ENCODE measurements around the gene MGMT. TPM values are rescaled to one million over a fixed set of nuclear protein-coding genes. Genes with fewer than 3 reads are reported as not detected.

Gene MGMT
- total RNA-seq, 3 donors from 2014 or later, result 34.1 to 57.8 (median 46.7) TPM

GRCh38 chr10:129695671-129696070 lies 228.6 kb downstream of the MGMT start:
- no peak for TF ChIP-seq POLR2AphosphoS5 (IDR thresholded peaks at IDR 0.05)
- no peak for TF ChIP-seq POLR2A (IDR thresholded peaks at IDR 0.05)
- TF ChIP-seq, protein P1, sequence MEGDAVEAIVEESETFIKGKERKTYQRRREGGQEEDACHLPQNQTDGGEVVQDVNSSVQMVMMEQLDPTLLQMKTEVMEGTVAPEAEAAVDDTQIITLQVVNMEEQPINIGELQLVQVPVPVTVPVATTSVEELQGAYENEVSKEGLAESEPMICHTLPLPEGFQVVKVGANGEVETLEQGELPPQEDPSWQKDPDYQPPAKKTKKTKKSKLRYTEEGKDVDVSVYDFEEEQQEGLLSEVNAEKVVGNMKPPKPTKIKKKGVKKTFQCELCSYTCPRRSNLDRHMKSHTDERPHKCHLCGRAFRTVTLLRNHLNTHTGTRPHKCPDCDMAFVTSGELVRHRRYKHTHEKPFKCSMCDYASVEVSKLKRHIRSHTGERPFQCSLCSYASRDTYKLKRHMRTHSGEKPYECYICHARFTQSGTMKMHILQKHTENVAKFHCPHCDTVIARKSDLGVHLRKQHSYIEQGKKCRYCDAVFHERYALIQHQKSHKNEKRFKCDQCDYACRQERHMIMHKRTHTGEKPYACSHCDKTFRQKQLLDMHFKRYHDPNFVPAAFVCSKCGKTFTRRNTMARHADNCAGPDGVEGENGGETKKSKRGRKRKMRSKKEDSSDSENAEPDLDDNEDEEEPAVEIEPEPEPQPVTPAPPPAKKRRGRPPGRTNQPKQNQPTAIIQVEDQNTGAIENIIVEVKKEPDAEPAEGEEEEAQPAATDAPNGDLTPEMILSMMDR (IDR thresholded peaks at IDR 0.05), result no peak
- Histone ChIP-seq H3K27ac (no peak overlapping the region), H3K4me1 (peaks cover 0 to 11% of the 10 kb centered on the region in 2 donors), H3K9me3 (no peaks in the 10 kb centered on the region), H3K27me3 (no peaks in the 10 kb centered on the region), H3K36me3 (no peaks in the 10 kb centered on the region), H3K4me3 (no peak overlapping the region)
- no peak for DNase-seq (ENCODE audit: low spot score in 2 of 2)
- intact Hi-C loops (cut with DNase I; ENCODE audit: low total_unique reads), result no loop called here

DNA sequence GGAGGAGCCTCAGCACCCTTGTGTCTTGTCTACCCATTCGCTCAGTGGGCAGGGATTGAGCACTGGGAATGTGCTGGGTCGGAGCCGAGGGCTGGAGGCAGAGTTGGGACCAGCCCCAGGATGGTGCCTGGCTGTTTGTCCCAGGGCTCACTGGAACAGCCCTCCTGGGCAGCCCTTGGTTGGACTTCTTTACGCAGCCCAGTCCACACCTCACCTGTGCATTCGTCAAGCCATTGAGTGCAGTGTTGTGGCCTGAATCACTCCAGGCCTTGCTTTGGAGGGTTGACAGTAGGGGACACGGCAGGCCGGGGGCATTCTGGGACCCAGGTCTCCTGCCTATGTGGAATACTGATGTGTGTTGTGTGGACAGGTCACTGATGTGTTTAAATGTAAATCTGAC lies 229.6 kb downstream of the MGMT start:
- no peaks in the 10 kb centered on the region for H3K27me3 ChIP-seq
- TF ChIP-seq, protein P1 (IDR thresholded peaks at IDR 0.05), result no peak
- no peak for TF ChIP-seq POLR2AphosphoS5 (IDR thresholded peaks at IDR 0.05)
- TF ChIP-seq POLR2A (IDR thresholded peaks at IDR 0.05), result no peak
- no peak for DNase-seq (ENCODE audit: low spot score in 2 of 2)
- H3K27ac ChIP-seq, result no peak overlapping the region
- H3K36me3 ChIP-seq, result no peaks in the 10 kb centered on the region
- intact Hi-C loops (cut with DNase I; ENCODE audit: low total_unique reads), result no loop called here
- peaks cover 0 to 11% of the 10 kb centered on the region in 2 donors for H3K4me1 ChIP-seq
- H3K4me3 ChIP-seq, result no peak overlapping the region
- no peaks in the 10 kb centered on the region for H3K9me3 ChIP-seq

- no peaks in the 10 kb centered on the region for H3K27me3 ChIP-seq
- H3K36me3 ChIP-seq, result no peaks in the 10 kb centered on the region
- TF ChIP-seq, protein P1 (IDR thresholded peaks at IDR 0.05), result no peak
- TF ChIP-seq POLR2A (IDR thresholded peaks at IDR 0.05), result no peak
- no peak for TF ChIP-seq POLR2AphosphoS5 (IDR thresholded peaks at IDR 0.05)
- DNase-seq (ENCODE audit: low spot score in 2 of 2), result no peak
- H3K4me3 ChIP-seq, result no peak overlapping the region
- H3K4me1 ChIP-seq, result peaks cover 0 to 11% of the 10 kb centered on the region in 2 donors
- H3K27ac ChIP-seq, result no peak overlapping the region
- H3K9me3 ChIP-seq, result no peaks in the 10 kb centered on the region
- intact Hi-C loops (cut with DNase I; ENCODE audit: low total_unique reads), result no loop called here
Measured at GRCh38 chr10:129697463-129698247, 230.6 kb downstream of the MGMT start.

GRCh38 chr10:129699722-129700340 lies 232.8 kb downstream of the MGMT start:
- Histone ChIP-seq H3K4me1 (no peaks in the 10 kb centered on the region), H3K36me3 (no peaks in the 10 kb centered on the region), H3K9me3 (no peaks in the 10 kb centered on the region), H3K4me3 (no peak overlapping the region), H3K27me3 (no peaks in the 10 kb centered on the region), H3K27ac (no peak overlapping the region)
- intact Hi-C loops (cut with DNase I; ENCODE audit: low total_unique reads), result no loop called here
- DNase-seq (ENCODE audit: low spot score in 2 of 2), result no peak
- TF ChIP-seq POLR2A (IDR thresholded peaks at IDR 0.05) (no peak), POLR2AphosphoS5 (IDR thresholded peaks at IDR 0.05) (no peak)
- TF ChIP-seq, protein P1 (IDR thresholded peaks at IDR 0.05), result no peak

GRCh38 chr10:129702605-129703004 lies 235.6 kb downstream of the MGMT start:
- no peaks in the 10 kb centered on the region for H3K9me3 ChIP-seq
- intact Hi-C loops (cut with DNase I; ENCODE audit: low total_unique reads), result no loop called here
- no peak overlapping the region for H3K27ac ChIP-seq

More at GRCh38 chr10:129702605-129703004, 235.6 kb downstream of the MGMT start:
- no peak for DNase-seq (ENCODE audit: low spot score in 2 of 2)
- Histone ChIP-seq H3K36me3 (no peaks in the 10 kb centered on the region), H3K4me1 (no peaks in the 10 kb centered on the region), H3K4me3 (no peak overlapping the region), H3K27me3 (no peaks in the 10 kb centered on the region)
- TF ChIP-seq POLR2AphosphoS5 (IDR thresholded peaks at IDR 0.05), result no peak
